HCT116 (cell line): ENCODE data around the gene N4BP2. TPM values are rescaled to one million over a fixed set of nuclear protein-coding genes. Genes with fewer than 3 reads are reported as not detected.

Experiments used
- ATAC-seq: fragments of 200-7000 bp; cut with Tn5 transposase; 2 replicates; pipeline ENCODE4 v1.9.1; 2020; ENCODE audit warnings: mild to moderate bottlenecking, moderate library complexity
- BruUV-seq: library from RNA; stranded (reverse); fragments of 400-500 nt; replicated peaks from 2 replicates; lab custom pipeline; 2021; lab: Mats Ljungman, UMichigan
- CTCF ChIA-PET: fragments of 300-600 bp; sonication (Branson Sonifier 250); formaldehyde crosslinking; loops from one replicate; lab custom pipeline; 2021; ENCODE audit warnings: antibody characterized with exemption; lab: Charles Lee
- POLR2A ChIA-PET: fragments of 300-600, 350-600 bp; sonication (Branson Sonifier 250); formaldehyde crosslinking; loops from one replicate; lab custom pipeline; 2021; ENCODE audit warnings: antibody characterized with exemption; lab: Charles Lee
- RAD21 ChIA-PET, 2 experiments: fragments of 300-600 bp; sonication (Branson Sonifier 250); formaldehyde crosslinking; loops; one replicate each; lab custom pipeline; 2023; ENCODE audit warnings: low total read pairs in 2 of 2; ENCODE audit not compliant: uncharacterized antibody in 2 of 2, unreplicated experiment in 2 of 2, low non-redundant PET in 1 of 2; lab: Charles Lee
- DNase-seq: peaks from one replicate; pipeline ENCODE4 v3.0.0-alpha.2; 2010; ENCODE audit warnings: low read depth, low spot score
- H2AFZ ChIP-seq: fragments of 200-600 bp; shearing (Covaris generic), sonication (generic); 2 replicates; pipeline ENCODE4 v1.6.1; 2017; ENCODE audit warnings: low read depth, mixed run types, mixed read lengths, antibody characterized with exemption, low read length; ENCODE audit not compliant: poor library complexity, severe bottlenecking
- H3K27ac ChIP-seq: 2 replicates; pipeline ENCODE4 v1.5.1; 2012; ENCODE audit warnings: low read depth, low read length
- H3K27me3 ChIP-seq: fragments of 200-600 bp; sonication (generic); 2 replicates; pipeline ENCODE4 v1.6.1; 2016; ENCODE audit warnings: mixed run types, low read length, mixed read lengths; ENCODE audit not compliant: insufficient read depth
- H3K36me3 ChIP-seq, 2 experiments: fragments of 200-500 bp in 1 of 2; fragments of 200-600 bp in 1 of 2; sonication (Bioruptor generic) in 1 of 2; sonication (generic) in 1 of 2; 2 replicates each; pipeline versions ENCODE4 v1.5.1 to v1.6.1; 2014 to 2016; ENCODE audit warnings: low read length in 2 of 2, inconsistent platforms in 1 of 2, mixed read lengths in 1 of 2, mixed run types in 1 of 2; ENCODE audit not compliant: insufficient read depth in 2 of 2, control insufficient read depth in 1 of 2
- H3K4me1 ChIP-seq, 2 experiments: fragments of 200-600 bp in 1 of 2; sonication (generic) in 1 of 2; 2 replicates each; pipeline versions ENCODE4 v1.5.1 to v1.6.1; 2012 to 2017; ENCODE audit warnings: low read length in 2 of 2, inconsistent platforms in 1 of 2, mild to moderate bottlenecking in 1 of 2, mixed read lengths in 1 of 2, mixed run types in 1 of 2, moderate library complexity in 1 of 2; ENCODE audit not compliant: insufficient read depth in 2 of 2, control insufficient read depth in 1 of 2
- H3K4me2 ChIP-seq: fragments of 200-600 bp; sonication (generic); 2 replicates; pipeline ENCODE4 v1.6.1; 2017; ENCODE audit warnings: mixed run types, low read length, mixed read lengths
- H3K4me3 ChIP-seq, 2 experiments: fragments of 200-600 bp in 1 of 2; sonication (generic) in 1 of 2; replicated peaks in 1 of 2; 2 replicates each; pipeline ENCODE4 v1.5.1; 2011 to 2016; ENCODE audit warnings: low read length in 2 of 2, control low read depth in 1 of 2, low read depth in 1 of 2, mild to moderate bottlenecking in 1 of 2, mixed read lengths in 1 of 2, mixed run types in 1 of 2
- H3K79me2 ChIP-seq: fragments of 200-600 bp; sonication (generic); 2 replicates; pipeline ENCODE4 v1.6.1; 2017; ENCODE audit warnings: mild to moderate bottlenecking, mixed run types, low read length, moderate library complexity, mixed read lengths; ENCODE audit not compliant: insufficient read depth
- H3K9ac ChIP-seq: fragments of 200-600 bp; sonication (generic); 2 replicates; pipeline ENCODE4 v1.6.1; 2016; ENCODE audit warnings: low read length, mixed read lengths
- H3K9me2 ChIP-seq: fragments of 200-600 bp; sonication (generic), shearing (Covaris generic); 2 replicates; pipeline ENCODE4 v1.6.1; 2017; ENCODE audit warnings: mixed run types, mild to moderate bottlenecking, moderate library complexity; ENCODE audit not compliant: insufficient read depth
- H3K9me3 ChIP-seq, 2 experiments: fragments of 200-500 bp in 1 of 2; fragments of 200-600 bp in 1 of 2; sonication (Bioruptor generic) in 1 of 2; sonication (generic) in 1 of 2; 2 replicates each; pipeline ENCODE4 v1.6.1; 2014 to 2017; ENCODE audit warnings: low read length in 2 of 2, mixed read lengths in 2 of 2, inconsistent platforms in 1 of 2, low read depth in 1 of 2, mild to moderate bottlenecking in 1 of 2, mixed run types in 1 of 2, moderate library complexity in 1 of 2; ENCODE audit not compliant: control insufficient read depth in 1 of 2, insufficient read depth in 1 of 2
- H4K20me1 ChIP-seq: fragments of 200-600 bp; sonication (generic), shearing (Covaris generic); 2 replicates; pipeline ENCODE4 v1.6.1; 2017; ENCODE audit warnings: mixed run types, mild to moderate bottlenecking, moderate library complexity; ENCODE audit not compliant: insufficient read depth
- CBX3 ChIP-seq: IDR thresholded peaks from 2 replicates; pipeline ENCODE4 v1.6.1; 2012; ENCODE audit warnings: low read depth
- EGR1 ChIP-seq: IDR thresholded peaks from 2 replicates; pipeline ENCODE4 v1.6.1; 2012; ENCODE audit warnings: low read depth
- EZH2 ChIP-seq: fragments of 200-600 bp; sonication (generic); IDR thresholded peaks from 2 replicates; pipeline ENCODE4 v1.6.1; 2017; ENCODE audit warnings: antibody characterized with exemption, mixed run types
- FOSL1 ChIP-seq: IDR thresholded peaks from 2 replicates; pipeline ENCODE4 v1.6.1; 2012; ENCODE audit warnings: low read depth
- JUND ChIP-seq: IDR thresholded peaks from 2 replicates; pipeline ENCODE4 v1.6.1; 2012
- RAD21 ChIP-seq: IDR thresholded peaks from 2 replicates; pipeline ENCODE4 v1.6.1; 2012; ENCODE audit warnings: low read depth, mild to moderate bottlenecking
- SP1 ChIP-seq: IDR thresholded peaks from 2 replicates; pipeline ENCODE4 v1.6.1; 2012; ENCODE audit warnings: low read depth
- SRF ChIP-seq: IDR thresholded peaks from 2 replicates; pipeline ENCODE4 v1.6.1; 2012; ENCODE audit warnings: low read depth
- YY1 ChIP-seq: IDR thresholded peaks from 2 replicates; pipeline ENCODE4 v1.6.1; 2011; ENCODE audit warnings: low read length, low read depth, moderate library complexity, mild to moderate bottlenecking; ENCODE audit not compliant: insufficient replicate concordance; ENCODE audit errors: extremely low read depth
- ZFX ChIP-seq: fragments of 450-650 bp; IDR thresholded peaks from 2 replicates; pipeline ENCODE4 v1.6.1; 2017
- intact Hi-C: fragments of 100-400 bp; cut with micrococcal nuclease; formaldehyde crosslinking; loops from 2 replicates; pipeline ENCODE4 v1.10.0; 2022
- total RNA-seq: library from RNA; stranded (reverse); gene quantifications from one replicate; pipeline ENCODE4 v1.2.1, GENCODE V29; 2021; ENCODE audit not compliant: unreplicated experiment
- TF ChIP-seq, protein P1 (sequence below): IDR thresholded peaks from 2 replicates; pipeline ENCODE4 v1.6.1; 2012; ENCODE audit warnings: low read depth
- TF ChIP-seq, protein P2 (sequence below): IDR thresholded peaks from 2 replicates; pipeline ENCODE4 v1.6.1; 2012
- TF ChIP-seq, protein P3 (sequence below): IDR thresholded peaks from 2 replicates; pipeline ENCODE4 v1.6.1; 2011; ENCODE audit warnings: mild to moderate bottlenecking, low read length, moderate library complexity; ENCODE audit not compliant: insufficient replicate concordance; ENCODE audit errors: extremely low read depth
- TF ChIP-seq, protein P4 (sequence below), 3 experiments: fragments of 200-600 bp in 1 of 3; sonication (generic) in 1 of 3; IDR thresholded peaks in 2 of 3; conservative IDR thresholded peaks in 1 of 3; 2 replicates each; pipeline ENCODE4 v1.5.1; 2012 to 2017; ENCODE audit warnings: low read depth in 2 of 3, low read length in 2 of 3, antibody characterized with exemption in 1 of 3, borderline replicate concordance in 1 of 3, control low read depth in 1 of 3, mild to moderate bottlenecking in 1 of 3, mixed read lengths in 1 of 3, mixed run types in 1 of 3, moderate library complexity in 1 of 3; ENCODE audit not compliant: insufficient read depth in 1 of 3

Gene N4BP2
- total RNA-seq, 1 experiment from 2014 or later: 7.0 TPM

DNA sequence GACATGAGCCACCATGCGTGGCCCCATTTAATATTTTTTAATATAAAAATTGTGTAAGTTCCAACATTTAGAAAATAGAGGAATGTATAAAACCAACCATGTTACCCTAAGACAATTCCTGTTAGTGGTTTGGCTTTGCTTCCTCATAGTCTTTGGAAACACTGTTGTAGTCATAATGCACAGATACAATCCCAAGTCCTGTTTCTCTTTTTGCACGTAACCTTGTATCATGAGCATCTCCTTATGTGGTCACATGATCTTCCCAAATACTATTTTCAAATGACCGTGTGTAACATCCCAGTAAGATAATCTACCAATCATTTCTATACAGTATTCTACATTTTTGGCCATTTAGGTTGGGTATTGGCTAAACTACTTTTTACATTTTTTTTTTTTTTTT, 126.3 kb downstream of the N4BP2 start:
- Histone ChIP-seq H3K79me2 (no peaks in the 10 kb centered on the region), H3K27ac (no peak overlapping the region), H3K27me3 (no peaks in the 10 kb centered on the region), H4K20me1 (no peaks in the 10 kb centered on the region), H3K9ac (no peak overlapping the region), H3K9me3 (no peaks in the 10 kb centered on the region), H3K36me3 (no peaks in the 10 kb centered on the region), H3K9me2 (no peaks in the 10 kb centered on the region; the same call in 1 of the 2 replicates), H2AFZ (no peak overlapping the region), H3K4me2 (no peak overlapping the region), H3K4me1 (peaks cover 3 to 23% of the 10 kb centered on the region in 2 experiments; a peak in 2 of 4 replicates), H3K4me3 (no peak overlapping the region)
- TF ChIP-seq, protein P1, sequence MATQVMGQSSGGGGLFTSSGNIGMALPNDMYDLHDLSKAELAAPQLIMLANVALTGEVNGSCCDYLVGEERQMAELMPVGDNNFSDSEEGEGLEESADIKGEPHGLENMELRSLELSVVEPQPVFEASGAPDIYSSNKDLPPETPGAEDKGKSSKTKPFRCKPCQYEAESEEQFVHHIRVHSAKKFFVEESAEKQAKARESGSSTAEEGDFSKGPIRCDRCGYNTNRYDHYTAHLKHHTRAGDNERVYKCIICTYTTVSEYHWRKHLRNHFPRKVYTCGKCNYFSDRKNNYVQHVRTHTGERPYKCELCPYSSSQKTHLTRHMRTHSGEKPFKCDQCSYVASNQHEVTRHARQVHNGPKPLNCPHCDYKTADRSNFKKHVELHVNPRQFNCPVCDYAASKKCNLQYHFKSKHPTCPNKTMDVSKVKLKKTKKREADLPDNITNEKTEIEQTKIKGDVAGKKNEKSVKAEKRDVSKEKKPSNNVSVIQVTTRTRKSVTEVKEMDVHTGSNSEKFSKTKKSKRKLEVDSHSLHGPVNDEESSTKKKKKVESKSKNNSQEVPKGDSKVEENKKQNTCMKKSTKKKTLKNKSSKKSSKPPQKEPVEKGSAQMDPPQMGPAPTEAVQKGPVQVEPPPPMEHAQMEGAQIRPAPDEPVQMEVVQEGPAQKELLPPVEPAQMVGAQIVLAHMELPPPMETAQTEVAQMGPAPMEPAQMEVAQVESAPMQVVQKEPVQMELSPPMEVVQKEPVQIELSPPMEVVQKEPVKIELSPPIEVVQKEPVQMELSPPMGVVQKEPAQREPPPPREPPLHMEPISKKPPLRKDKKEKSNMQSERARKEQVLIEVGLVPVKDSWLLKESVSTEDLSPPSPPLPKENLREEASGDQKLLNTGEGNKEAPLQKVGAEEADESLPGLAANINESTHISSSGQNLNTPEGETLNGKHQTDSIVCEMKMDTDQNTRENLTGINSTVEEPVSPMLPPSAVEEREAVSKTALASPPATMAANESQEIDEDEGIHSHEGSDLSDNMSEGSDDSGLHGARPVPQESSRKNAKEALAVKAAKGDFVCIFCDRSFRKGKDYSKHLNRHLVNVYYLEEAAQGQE: no peak
- TF ChIP-seq, protein P2, sequence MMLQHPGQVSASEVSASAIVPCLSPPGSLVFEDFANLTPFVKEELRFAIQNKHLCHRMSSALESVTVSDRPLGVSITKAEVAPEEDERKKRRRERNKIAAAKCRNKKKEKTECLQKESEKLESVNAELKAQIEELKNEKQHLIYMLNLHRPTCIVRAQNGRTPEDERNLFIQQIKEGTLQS: no peak
- TF ChIP-seq JUND: no peak
- TF ChIP-seq EGR1: no peak
- no peak for TF ChIP-seq SRF
- TF ChIP-seq ZFX: no peak
- TF ChIP-seq, protein P3, sequence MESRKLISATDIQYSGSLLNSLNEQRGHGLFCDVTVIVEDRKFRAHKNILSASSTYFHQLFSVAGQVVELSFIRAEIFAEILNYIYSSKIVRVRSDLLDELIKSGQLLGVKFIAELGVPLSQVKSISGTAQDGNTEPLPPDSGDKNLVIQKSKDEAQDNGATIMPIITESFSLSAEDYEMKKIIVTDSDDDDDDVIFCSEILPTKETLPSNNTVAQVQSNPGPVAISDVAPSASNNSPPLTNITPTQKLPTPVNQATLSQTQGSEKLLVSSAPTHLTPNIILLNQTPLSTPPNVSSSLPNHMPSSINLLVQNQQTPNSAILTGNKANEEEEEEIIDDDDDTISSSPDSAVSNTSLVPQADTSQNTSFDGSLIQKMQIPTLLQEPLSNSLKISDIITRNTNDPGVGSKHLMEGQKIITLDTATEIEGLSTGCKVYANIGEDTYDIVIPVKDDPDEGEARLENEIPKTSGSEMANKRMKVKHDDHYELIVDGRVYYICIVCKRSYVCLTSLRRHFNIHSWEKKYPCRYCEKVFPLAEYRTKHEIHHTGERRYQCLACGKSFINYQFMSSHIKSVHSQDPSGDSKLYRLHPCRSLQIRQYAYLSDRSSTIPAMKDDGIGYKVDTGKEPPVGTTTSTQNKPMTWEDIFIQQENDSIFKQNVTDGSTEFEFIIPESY: no peak
- TF ChIP-seq CBX3: no peak
- TF ChIP-seq YY1: no peak
- TF ChIP-seq SP1: no peak
- no peak for TF ChIP-seq FOSL1
- TF ChIP-seq, protein P4, sequence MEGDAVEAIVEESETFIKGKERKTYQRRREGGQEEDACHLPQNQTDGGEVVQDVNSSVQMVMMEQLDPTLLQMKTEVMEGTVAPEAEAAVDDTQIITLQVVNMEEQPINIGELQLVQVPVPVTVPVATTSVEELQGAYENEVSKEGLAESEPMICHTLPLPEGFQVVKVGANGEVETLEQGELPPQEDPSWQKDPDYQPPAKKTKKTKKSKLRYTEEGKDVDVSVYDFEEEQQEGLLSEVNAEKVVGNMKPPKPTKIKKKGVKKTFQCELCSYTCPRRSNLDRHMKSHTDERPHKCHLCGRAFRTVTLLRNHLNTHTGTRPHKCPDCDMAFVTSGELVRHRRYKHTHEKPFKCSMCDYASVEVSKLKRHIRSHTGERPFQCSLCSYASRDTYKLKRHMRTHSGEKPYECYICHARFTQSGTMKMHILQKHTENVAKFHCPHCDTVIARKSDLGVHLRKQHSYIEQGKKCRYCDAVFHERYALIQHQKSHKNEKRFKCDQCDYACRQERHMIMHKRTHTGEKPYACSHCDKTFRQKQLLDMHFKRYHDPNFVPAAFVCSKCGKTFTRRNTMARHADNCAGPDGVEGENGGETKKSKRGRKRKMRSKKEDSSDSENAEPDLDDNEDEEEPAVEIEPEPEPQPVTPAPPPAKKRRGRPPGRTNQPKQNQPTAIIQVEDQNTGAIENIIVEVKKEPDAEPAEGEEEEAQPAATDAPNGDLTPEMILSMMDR (IDR thresholded peaks at IDR 0.05 in 2 of 3, conservative IDR thresholded peaks at IDR 0.05 in 1 of 3; ENCODE audit: borderline replicate concordance in 1 of 3, insufficient read depth in 1 of 3, low read depth in 2 of 3, low read length in 2 of 3): no peak
- no peak for TF ChIP-seq RAD21
- no peak for TF ChIP-seq EZH2
- intact Hi-C loops: no loop called here
- no peak for ATAC-seq
- BruUV-seq: no TSS peak
- POLR2A ChIA-PET: no interaction called here
- no peak for DNase-seq
- CTCF ChIA-PET: no interaction called here
- RAD21 ChIA-PET: no interaction called here
